Neuronal stem cell (in vitro differentiated cells): ENCODE data around the gene INCA1.
A peak's percentile ranks its signal among the peaks of the same experiment; 100 is the strongest.

Experiments
- DNase-seq: peaks from one replicate; pipeline ENCODE4 v3.0.0-alpha.2; 2013; ENCODE audit warnings: low spot score
- H2AFZ ChIP-seq: one replicate; pipeline ENCODE4 v1.6.1; 2013; ENCODE audit warnings: mild to moderate bottlenecking, low read length, inconsistent platforms
- H2AK5ac ChIP-seq: 2 replicates; pipeline ENCODE4 v1.6.1; 2013; ENCODE audit warnings: low read depth, mild to moderate bottlenecking, inconsistent platforms, low read length, moderate library complexity, mixed read lengths
- H2BK120ac ChIP-seq: 2 replicates; pipeline ENCODE4 v1.6.1; 2013; ENCODE audit warnings: low read depth, mild to moderate bottlenecking, inconsistent platforms, low read length, moderate library complexity, mixed read lengths
- H2BK12ac ChIP-seq: one replicate; pipeline ENCODE4 v1.6.1; 2013; ENCODE audit warnings: low read length, inconsistent platforms
- H2BK15ac ChIP-seq: 2 replicates; pipeline ENCODE4 v1.6.1; 2013; ENCODE audit warnings: mild to moderate bottlenecking, low read length, inconsistent platforms, mixed read lengths
- H2BK5ac ChIP-seq: one replicate; pipeline ENCODE4 v1.6.1; 2013; ENCODE audit warnings: inconsistent platforms, mild to moderate bottlenecking, low read length, moderate library complexity
- H3K14ac ChIP-seq: one replicate; pipeline ENCODE4 v1.6.1; 2013; ENCODE audit warnings: low read length, inconsistent platforms
- H3K18ac ChIP-seq: 2 replicates; pipeline ENCODE4 v1.6.1; 2013; ENCODE audit warnings: low read length, inconsistent platforms
- H3K23ac ChIP-seq: 2 replicates; pipeline ENCODE4 v1.6.1; 2013; ENCODE audit warnings: low read depth, mild to moderate bottlenecking, mixed read lengths, low read length, inconsistent platforms; ENCODE audit not compliant: poor library complexity
- H3K27ac ChIP-seq: replicated peaks from 3 replicates; pipeline ENCODE4 v1.5.1; 2013; ENCODE audit warnings: low read length, inconsistent platforms
- H3K27me3 ChIP-seq, 3 experiments: 2 replicates each; pipeline ENCODE4 v1.6.1; 2013; ENCODE audit warnings: low read length in 3 of 3, mild to moderate bottlenecking in 2 of 3, inconsistent platforms in 1 of 3, low read depth in 1 of 3, mixed read lengths in 1 of 3, moderate library complexity in 1 of 3; ENCODE audit not compliant: control insufficient read depth in 3 of 3, insufficient read depth in 3 of 3
- H3K36me3 ChIP-seq, 2 donors: replicated peaks in 1 of 2; 2 replicates each; pipeline ENCODE4 v1.6.1; 2013; ENCODE audit warnings: low read length in 2 of 2; ENCODE audit not compliant: control insufficient read depth in 2 of 2, insufficient read depth in 2 of 2
- H3K4ac ChIP-seq: 2 replicates; pipeline ENCODE4 v1.6.1; 2013; ENCODE audit warnings: inconsistent platforms, mild to moderate bottlenecking, low read length, moderate library complexity
- H3K4me1 ChIP-seq, 2 donors: 1 replicate in 1 of 2; 2 replicates in 1 of 2; pipeline ENCODE4 v1.6.1; 2013; ENCODE audit warnings: low read length in 2 of 2, low read depth in 1 of 2; ENCODE audit not compliant: control insufficient read depth in 2 of 2, insufficient read depth in 1 of 2
- H3K4me2 ChIP-seq: one replicate; pipeline ENCODE4 v1.6.1; 2013; ENCODE audit warnings: mild to moderate bottlenecking, low read length, inconsistent platforms; ENCODE audit not compliant: insufficient read depth, poor library complexity, severe bottlenecking
- H3K4me3 ChIP-seq, 2 donors: 2 replicates each; pipeline ENCODE4 v1.5.1; 2013; ENCODE audit warnings: low read length in 2 of 2, mild to moderate bottlenecking in 2 of 2, inconsistent platforms in 1 of 2, moderate library complexity in 1 of 2
- H3K79me1 ChIP-seq: one replicate; pipeline ENCODE4 v1.6.1; 2013; ENCODE audit warnings: low read depth, mild to moderate bottlenecking, inconsistent platforms, low read length, moderate library complexity
- H3K9ac ChIP-seq: one replicate; pipeline ENCODE4 v1.6.1; 2013; ENCODE audit warnings: mild to moderate bottlenecking, low read depth, low read length, inconsistent platforms; ENCODE audit not compliant: poor library complexity
- H3K9me3 ChIP-seq, 2 donors: replicated peaks in 1 of 2; 2 replicates each; pipeline versions ENCODE3 to v1.6.1; 2013; ENCODE audit warnings: low read length in 2 of 2, mild to moderate bottlenecking in 2 of 2, inconsistent platforms in 1 of 2, low read depth in 1 of 2, mixed read lengths in 1 of 2, moderate library complexity in 1 of 2; ENCODE audit not compliant: control insufficient read depth in 2 of 2, insufficient read depth in 1 of 2
- H4K8ac ChIP-seq: one replicate; pipeline ENCODE4 v1.6.1; 2013; ENCODE audit warnings: low read depth, mild to moderate bottlenecking, inconsistent platforms, low read length, moderate library complexity
- H4K91ac ChIP-seq: one replicate; pipeline ENCODE4 v1.6.1; 2013; ENCODE audit warnings: low read length, low read depth, mild to moderate bottlenecking, inconsistent platforms; ENCODE audit not compliant: poor library complexity
- WGBS, 2 donors: extraction: QIAGEN DNeasy Blood & Tissue Kit; methylation state at CpG; one replicate each; pipeline ENCODE4 v1.1.7; 2013; ENCODE audit warnings: missing lambda C conversion rate in 2 of 2, mixed read lengths in 1 of 2; ENCODE audit not compliant: insufficient read length in 2 of 2, insufficient replicate concordance in 1 of 2; ENCODE audit errors: extremely low coverage in 2 of 2; 5-methylcytosine and 5-hydroxymethylcytosine counted together

Gene INCA1

GRCh38 chr17:5011928-5012327 lies 14.6 kb upstream of the INCA1 start:
- H2BK5ac ChIP-seq = no peak overlapping the region
- H4K91ac ChIP-seq = no peak overlapping the region
- DNase-seq = no peak
- H3K4ac ChIP-seq = no peak overlapping the region
- H3K27ac ChIP-seq = no peak overlapping the region
- no peak overlapping the region for H2AFZ ChIP-seq
- no peak overlapping the region for H3K14ac ChIP-seq
- no peak overlapping the region for H3K4me2 ChIP-seq
- no peaks in the 10 kb centered on the region for H3K27me3 ChIP-seq
- H2BK120ac ChIP-seq = no peak overlapping the region
- no peak overlapping the region for H2AK5ac ChIP-seq
- peak overlapping the region; percentile 39 for H3K9ac ChIP-seq
- peaks cover 7% of the 10 kb centered on the region for H3K79me1 ChIP-seq
- WGBS, 2 donors = no CpG with 5 or more reads among the region's 6 CpGs
- no peaks in the 10 kb centered on the region for H3K4me1 ChIP-seq
- H3K9me3 ChIP-seq = no peaks in the 10 kb centered on the region
- H2BK12ac ChIP-seq = no peak overlapping the region
- no peak overlapping the region for H3K4me3 ChIP-seq
- H3K23ac ChIP-seq = no peak overlapping the region
- H3K18ac ChIP-seq = no peak overlapping the region
- no peak overlapping the region for H2BK15ac ChIP-seq
- H3K36me3 ChIP-seq = peaks cover 40 to 86% of the 10 kb centered on the region in 2 donors
- no peak overlapping the region for H4K8ac ChIP-seq

GRCh38 chr17:5003214-5003867 lies 6.0 kb upstream of the INCA1 start:
- Histone ChIP-seq H3K14ac (no peak overlapping the region), H2BK12ac (no peak overlapping the region), H3K36me3 (peaks cover 52 to 80% of the 10 kb centered on the region in 2 donors), H4K8ac (no peak overlapping the region), H2BK120ac (no peak overlapping the region), H2AK5ac (no peak overlapping the region), H4K91ac (no peak overlapping the region), H2BK15ac (no peak overlapping the region), H3K4me2 (no peak overlapping the region), H3K18ac (no peak overlapping the region), H3K9ac (peak overlapping the region; percentile 34), H3K4ac (no peak overlapping the region), H3K9me3 (no peaks in the 10 kb centered on the region), H3K27me3 (no peaks in the 10 kb centered on the region), H3K4me3 (no peak overlapping the region), H3K23ac (no peak overlapping the region), H2AFZ (no peak overlapping the region), H2BK5ac (no peak overlapping the region), H3K79me1 (peaks cover 11% of the 10 kb centered on the region), H3K4me1 (peaks cover 4 to 14% of the 10 kb centered on the region in 2 donors), H3K27ac (no peak overlapping the region)
- no peak for DNase-seq
- no CpG with 5 or more reads among the region's 18 CpGs for WGBS, 2 donors

- H4K91ac ChIP-seq = no peak overlapping the region
- no peak overlapping the region for H3K4me3 ChIP-seq
- H3K27ac ChIP-seq = no peak overlapping the region
- no peak overlapping the region for H2BK12ac ChIP-seq
- no peak overlapping the region for H3K23ac ChIP-seq
- peak overlapping the region; percentile 2 for H3K9ac ChIP-seq
- no peak overlapping the region for H2AK5ac ChIP-seq
- peaks cover 9% of the 10 kb centered on the region for H3K79me1 ChIP-seq
- DNase-seq = no peak
- H4K8ac ChIP-seq = no peak overlapping the region
- peaks cover 42 to 69% of the 10 kb centered on the region in 2 donors for H3K36me3 ChIP-seq
- H3K18ac ChIP-seq = no peak overlapping the region
- no CpG with 5 or more reads among the region's 20 CpGs for WGBS, 2 donors
- H3K14ac ChIP-seq = no peak overlapping the region
- H2AFZ ChIP-seq = no peak overlapping the region
- H3K9me3 ChIP-seq = no peaks in the 10 kb centered on the region
- no peaks in the 10 kb centered on the region for H3K27me3 ChIP-seq
- H3K4ac ChIP-seq = no peak overlapping the region
- H3K4me2 ChIP-seq = no peak overlapping the region
- H2BK5ac ChIP-seq = no peak overlapping the region
- no peak overlapping the region for H2BK15ac ChIP-seq
- H3K4me1 ChIP-seq = peaks cover 4 to 14% of the 10 kb centered on the region in 2 donors
- no peak overlapping the region for H2BK120ac ChIP-seq
Observed at GRCh38 chr17:5002121-5002788, 4.9 kb upstream of the INCA1 start.

- Histone ChIP-seq H3K14ac (peak overlapping the region; percentile 6), H2AFZ (no peak overlapping the region), H3K36me3 (peaks cover 33 to 50% of the 10 kb centered on the region in 2 donors), H3K9me3 (no peaks in the 10 kb centered on the region), H3K4ac (no peak overlapping the region), H3K27ac (no peak overlapping the region), H2BK15ac (peak overlapping the region; percentile 24), H3K4me3 (no peak overlapping the region), H4K91ac (no peak overlapping the region), H3K4me2 (no peak overlapping the region), H3K79me1 (peaks cover 9% of the 10 kb centered on the region), H2BK5ac (no peak overlapping the region), H3K4me1 (peaks cover 6 to 18% of the 10 kb centered on the region in 2 donors), H3K9ac (peak overlapping the region; percentile 40), H3K27me3 (peaks cover 0 to 13% (median 4%) of the 10 kb centered on the region in 3 experiments), H3K18ac (no peak overlapping the region), H3K23ac (peak overlapping the region; percentile 70), H2BK120ac (no peak overlapping the region), H2AK5ac (peak overlapping the region; percentile 46), H2BK12ac (no peak overlapping the region), H4K8ac (no peak overlapping the region)
- no CpG with 5 or more reads among the region's 11 CpGs for WGBS, 2 donors
- DNase-seq = no peak
Observed at GRCh38 chr17:5000237-5000639, 2.9 kb upstream of the INCA1 start.
